HG03135 (cell line): ENCODE measurements around the gene ZNF154.
"Not testable (repeated sequence)": the region's sequence is repeated elsewhere in the genome, so short reads cannot be mapped to it uniquely, and the experiment has no call there.

ENCODE experiments used
- ATAC-seq: cut with Tn5 transposase; IDR thresholded peaks from one replicate; pipeline ENCODE4 v1.9.1; 2021; ENCODE audit warnings: mild to moderate bottlenecking, moderate library complexity; ENCODE audit not compliant: unreplicated experiment

ZNF154 gene

DNA sequence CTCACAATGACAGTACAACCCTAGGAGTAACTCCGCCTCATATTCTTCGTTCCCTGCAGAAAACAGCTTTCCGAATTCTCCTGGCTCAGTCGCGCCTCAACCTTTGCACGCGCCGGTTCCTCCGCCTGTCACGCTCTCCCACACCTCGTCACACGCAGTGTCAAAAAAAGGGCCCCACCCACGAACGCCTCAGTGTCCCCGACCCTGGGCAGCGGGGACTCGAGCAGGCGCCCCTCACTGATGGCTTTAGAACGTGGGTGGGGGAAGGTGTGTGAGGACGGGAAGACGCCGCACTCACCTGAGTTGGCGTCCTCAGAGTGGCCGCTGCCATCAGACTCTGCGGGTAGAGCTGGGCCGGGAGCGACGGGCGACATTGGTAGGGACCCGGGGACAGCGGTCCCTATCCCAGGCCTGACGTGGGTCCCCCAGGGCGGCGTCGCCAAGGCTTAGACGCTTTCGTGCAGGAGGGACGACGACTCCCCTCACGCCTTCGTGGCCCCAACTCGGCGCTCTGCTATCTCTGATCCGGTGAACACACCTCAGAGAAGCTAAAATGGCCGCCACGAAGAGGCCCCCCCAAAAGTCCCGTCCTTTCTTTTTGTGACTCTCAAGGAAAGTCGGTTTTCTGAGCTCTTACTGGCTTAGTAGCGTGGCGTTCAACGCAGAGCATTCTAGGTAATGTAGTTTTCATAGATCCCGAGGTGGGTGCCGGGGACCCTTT, at the start of gene ZNF154:
TSS of gene ZNF154 (minus strand) at position 564 of the 721 bp plus-strand sequence. CDS start at position 331, 233 bp downstream.
- ATAC-seq, result no peak

DNA sequence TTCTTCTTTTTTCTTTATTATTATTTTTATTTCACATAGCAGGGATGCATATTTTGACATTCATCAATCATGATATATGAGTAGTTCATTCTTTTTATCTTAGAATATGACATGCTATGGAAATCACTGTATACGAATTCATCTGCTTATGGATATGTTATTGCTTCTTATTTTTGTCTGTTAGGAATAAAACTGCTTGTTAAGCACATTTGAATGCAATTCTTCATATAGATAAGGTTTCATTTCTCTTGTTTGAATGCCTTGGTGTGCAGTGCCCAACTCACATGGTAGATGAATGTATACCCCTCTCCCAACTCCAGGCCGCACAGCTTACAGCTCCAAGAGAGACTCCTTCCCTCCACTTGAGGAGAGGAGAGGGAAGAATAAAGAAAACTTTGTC, 48.9 kb upstream of the ZNF154 start:
- ATAC-seq, result no peak

DNA sequence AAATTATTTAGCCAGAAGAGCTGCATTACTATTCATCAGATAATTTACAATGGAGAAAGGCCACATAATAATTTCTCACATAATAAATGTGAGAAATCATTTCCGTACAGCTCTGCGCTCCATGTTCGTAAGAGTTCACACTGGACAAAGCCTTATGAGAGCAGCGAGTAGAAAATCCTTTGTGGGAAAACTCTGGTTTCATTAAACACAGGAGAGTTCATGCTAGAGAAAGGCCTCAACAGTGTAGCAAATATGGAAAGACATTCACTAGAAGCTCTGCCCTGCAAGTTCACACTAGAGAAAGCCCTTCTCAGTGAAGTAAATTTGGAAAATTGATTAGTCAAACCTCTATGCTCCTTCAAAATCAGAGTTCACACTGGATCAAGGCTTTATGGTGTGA, 46.0 kb upstream of the ZNF154 start:
- ATAC-seq, result no peak

- no peak for ATAC-seq
Measured at GRCh38 chr19:57754091-57754673, 45.2 kb upstream of the ZNF154 start.

DNA sequence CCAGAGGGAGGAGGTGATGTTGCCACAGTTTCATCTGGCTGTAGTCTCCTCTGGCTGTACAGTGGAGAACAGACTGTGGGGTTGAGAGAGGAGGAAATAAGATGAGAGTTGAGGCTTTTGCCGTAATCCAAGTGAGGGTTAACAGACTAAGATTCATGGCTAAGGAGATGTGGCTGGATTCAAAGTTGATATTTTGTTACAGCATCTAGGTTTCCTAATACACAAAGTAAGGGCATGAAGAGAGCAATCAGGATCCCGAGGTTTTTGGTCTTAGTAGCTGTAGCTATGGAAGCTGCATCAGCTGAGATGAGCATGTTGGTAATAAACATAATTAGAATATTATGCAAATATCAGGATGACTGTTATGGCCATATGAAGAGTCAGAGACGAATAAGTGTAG, 39.0 kb upstream of the ZNF154 start:
- no peak for ATAC-seq

GRCh38 chr19:57747472-57747807, 38.4 kb upstream of the ZNF154 start:
- ATAC-seq, result no peak

GRCh38 chr19:57746580-57747471, 37.8 kb upstream of the ZNF154 start, which contains the start of gene ZNF776:
Gene ZNF776 (plus strand): TSS chr19:57746815. CDS start chr19:57747059, 244 bp downstream.
- peak; percentile 93 for ATAC-seq

DNA sequence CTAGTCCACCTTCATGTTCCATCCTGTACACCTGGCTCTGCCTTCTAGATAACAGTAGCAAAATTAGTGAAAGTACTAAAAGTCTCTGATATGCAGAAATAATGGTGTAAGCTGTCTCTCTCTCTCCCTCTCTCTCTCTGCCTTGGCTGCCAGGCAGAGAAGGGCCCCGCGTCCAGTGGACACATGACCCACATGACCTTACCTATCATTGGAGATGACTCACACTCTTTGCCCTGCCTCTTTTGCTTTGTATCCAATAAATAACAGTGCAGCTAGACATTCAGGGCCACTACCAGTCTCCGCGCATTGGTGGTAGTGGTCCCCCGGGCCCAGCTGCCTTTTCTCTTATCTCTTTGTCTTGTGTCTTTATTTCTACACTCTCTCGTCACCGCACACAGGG, 29.8 kb upstream of the ZNF154 start:
- not testable (repeated sequence) for ATAC-seq

- not testable (repeated sequence) for ATAC-seq
Measured at GRCh38 chr19:57738320-57738719, 29.3 kb upstream of the ZNF154 start.

- ATAC-seq, result no peak
Measured at GRCh38 chr19:57720878-57721277, 11.9 kb upstream of the ZNF154 start.

GRCh38 chr19:57719901-57720519, 11.0 kb upstream of the ZNF154 start:
- ATAC-seq, result no peak

DNA sequence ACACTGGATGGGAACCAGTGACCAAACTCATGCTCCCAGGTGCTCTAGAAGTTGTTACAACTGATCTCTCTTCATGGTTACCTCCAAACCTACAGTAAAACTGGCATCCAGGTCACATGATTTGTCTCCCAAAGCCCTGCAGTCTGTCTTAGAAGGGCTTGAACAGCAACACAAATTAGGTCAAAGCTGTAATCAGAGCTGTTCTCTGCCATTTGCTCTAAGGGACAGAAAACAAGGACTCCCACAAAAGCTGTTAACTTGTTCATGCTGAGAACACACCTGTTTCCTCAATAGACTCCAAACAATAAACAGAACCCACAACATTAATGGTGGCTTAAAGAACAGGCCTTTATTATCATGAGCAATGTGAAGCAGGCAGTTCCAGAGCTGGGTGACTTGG, 10.4 kb upstream of the ZNF154 start:
- no peak for ATAC-seq

- ATAC-seq, result no peak
Measured at GRCh38 chr19:57712222-57712621, 3.2 kb upstream of the ZNF154 start.

GRCh38 chr19:57709616-57710015, 612 bp upstream of the ZNF154 start:
- ATAC-seq, result no peak

- ATAC-seq, result no peak
Measured at GRCh38 chr19:57706346-57706745, 2.7 kb downstream of the ZNF154 start.

DNA sequence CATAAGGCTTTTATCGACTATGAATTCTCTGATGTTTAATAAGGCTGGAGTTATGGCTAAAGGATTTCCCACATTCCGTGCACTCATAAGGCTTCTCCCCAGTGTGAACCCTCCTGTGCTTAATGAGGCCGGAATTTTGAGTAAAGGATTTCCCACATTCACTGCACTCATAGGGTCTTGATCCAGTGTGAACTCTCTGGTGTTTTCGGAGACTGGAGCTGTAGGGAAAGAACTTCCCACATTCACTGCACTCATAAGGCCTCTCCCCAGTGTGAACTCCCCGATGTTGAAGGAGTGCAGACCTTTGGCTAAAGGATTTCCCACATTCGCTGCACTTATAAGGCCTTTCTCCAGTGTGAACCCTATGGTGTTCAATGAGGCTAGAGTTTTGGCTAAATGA, 7.4 kb downstream of the ZNF154 start:
- ATAC-seq, result no peak

GRCh38 chr19:57689750-57690149, 19.3 kb downstream of the ZNF154 start:
- no peak for ATAC-seq

- no peak for ATAC-seq
Measured at GRCh38 chr19:57688011-57688763, 20.8 kb downstream of the ZNF154 start.

GRCh38 chr19:57687363-57688010, 21.5 kb downstream of the ZNF154 start:
- ATAC-seq, result no peak

DNA sequence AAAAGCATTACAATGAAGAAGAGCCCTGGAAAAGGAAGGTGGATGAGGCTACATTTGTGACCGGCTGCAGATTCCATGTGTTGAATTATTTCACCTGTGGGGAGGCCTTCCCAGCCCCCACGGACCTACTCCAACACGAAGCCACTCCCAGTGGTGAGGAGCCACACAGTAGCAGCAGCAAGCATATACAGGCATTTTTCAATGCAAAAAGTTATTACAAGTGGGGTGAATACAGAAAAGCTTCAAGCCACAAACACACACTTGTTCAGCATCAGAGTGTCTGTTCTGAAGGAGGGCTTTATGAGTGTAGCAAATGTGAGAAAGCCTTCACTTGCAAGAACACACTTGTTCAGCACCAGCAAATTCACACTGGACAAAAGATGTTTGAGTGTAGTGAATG, 22.3 kb downstream of the ZNF154 start:
- no peak for ATAC-seq
